ENCODE results near the gene MAST4.

DNA sequence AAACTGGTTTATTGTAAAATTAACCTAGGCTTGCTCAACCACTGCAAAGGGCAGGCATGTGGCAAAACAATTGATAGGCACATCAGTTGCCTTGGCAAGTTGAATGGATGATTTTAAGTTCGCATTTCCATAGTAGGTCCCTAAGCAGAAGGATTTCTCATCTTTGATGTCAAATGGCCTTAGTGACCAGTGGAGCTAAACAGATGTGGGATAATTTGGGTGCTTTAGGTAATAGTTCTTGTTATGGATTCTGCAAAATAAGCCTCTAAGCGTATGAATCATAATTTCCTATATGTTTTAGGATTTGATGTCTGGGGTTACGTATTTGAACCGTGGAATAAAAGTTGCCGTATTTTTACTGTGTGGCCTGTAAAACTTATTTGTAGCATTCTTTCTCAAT lies 418.0 kb downstream of the MAST4 start:
- no peak for TF ChIP-seq KLF16 (tag by site-specific recombination; IDR thresholded peaks at IDR 0.05)
- no peak for TF ChIP-seq ZFP37 (tag by site-specific recombination; IDR thresholded peaks at IDR 0.05)
- TF ChIP-seq ZNF561 (tag by site-specific recombination; IDR thresholded peaks at IDR 0.05; ENCODE audit: borderline replicate concordance) = no peak
- TF ChIP-seq, protein P1, sequence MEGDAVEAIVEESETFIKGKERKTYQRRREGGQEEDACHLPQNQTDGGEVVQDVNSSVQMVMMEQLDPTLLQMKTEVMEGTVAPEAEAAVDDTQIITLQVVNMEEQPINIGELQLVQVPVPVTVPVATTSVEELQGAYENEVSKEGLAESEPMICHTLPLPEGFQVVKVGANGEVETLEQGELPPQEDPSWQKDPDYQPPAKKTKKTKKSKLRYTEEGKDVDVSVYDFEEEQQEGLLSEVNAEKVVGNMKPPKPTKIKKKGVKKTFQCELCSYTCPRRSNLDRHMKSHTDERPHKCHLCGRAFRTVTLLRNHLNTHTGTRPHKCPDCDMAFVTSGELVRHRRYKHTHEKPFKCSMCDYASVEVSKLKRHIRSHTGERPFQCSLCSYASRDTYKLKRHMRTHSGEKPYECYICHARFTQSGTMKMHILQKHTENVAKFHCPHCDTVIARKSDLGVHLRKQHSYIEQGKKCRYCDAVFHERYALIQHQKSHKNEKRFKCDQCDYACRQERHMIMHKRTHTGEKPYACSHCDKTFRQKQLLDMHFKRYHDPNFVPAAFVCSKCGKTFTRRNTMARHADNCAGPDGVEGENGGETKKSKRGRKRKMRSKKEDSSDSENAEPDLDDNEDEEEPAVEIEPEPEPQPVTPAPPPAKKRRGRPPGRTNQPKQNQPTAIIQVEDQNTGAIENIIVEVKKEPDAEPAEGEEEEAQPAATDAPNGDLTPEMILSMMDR (tag by site-specific recombination; IDR thresholded peaks at IDR 0.05) = no peak
- TF ChIP-seq ZBTB8A (tag by site-specific recombination; IDR thresholded peaks at IDR 0.05) = no peak
- TF ChIP-seq, protein P2, sequence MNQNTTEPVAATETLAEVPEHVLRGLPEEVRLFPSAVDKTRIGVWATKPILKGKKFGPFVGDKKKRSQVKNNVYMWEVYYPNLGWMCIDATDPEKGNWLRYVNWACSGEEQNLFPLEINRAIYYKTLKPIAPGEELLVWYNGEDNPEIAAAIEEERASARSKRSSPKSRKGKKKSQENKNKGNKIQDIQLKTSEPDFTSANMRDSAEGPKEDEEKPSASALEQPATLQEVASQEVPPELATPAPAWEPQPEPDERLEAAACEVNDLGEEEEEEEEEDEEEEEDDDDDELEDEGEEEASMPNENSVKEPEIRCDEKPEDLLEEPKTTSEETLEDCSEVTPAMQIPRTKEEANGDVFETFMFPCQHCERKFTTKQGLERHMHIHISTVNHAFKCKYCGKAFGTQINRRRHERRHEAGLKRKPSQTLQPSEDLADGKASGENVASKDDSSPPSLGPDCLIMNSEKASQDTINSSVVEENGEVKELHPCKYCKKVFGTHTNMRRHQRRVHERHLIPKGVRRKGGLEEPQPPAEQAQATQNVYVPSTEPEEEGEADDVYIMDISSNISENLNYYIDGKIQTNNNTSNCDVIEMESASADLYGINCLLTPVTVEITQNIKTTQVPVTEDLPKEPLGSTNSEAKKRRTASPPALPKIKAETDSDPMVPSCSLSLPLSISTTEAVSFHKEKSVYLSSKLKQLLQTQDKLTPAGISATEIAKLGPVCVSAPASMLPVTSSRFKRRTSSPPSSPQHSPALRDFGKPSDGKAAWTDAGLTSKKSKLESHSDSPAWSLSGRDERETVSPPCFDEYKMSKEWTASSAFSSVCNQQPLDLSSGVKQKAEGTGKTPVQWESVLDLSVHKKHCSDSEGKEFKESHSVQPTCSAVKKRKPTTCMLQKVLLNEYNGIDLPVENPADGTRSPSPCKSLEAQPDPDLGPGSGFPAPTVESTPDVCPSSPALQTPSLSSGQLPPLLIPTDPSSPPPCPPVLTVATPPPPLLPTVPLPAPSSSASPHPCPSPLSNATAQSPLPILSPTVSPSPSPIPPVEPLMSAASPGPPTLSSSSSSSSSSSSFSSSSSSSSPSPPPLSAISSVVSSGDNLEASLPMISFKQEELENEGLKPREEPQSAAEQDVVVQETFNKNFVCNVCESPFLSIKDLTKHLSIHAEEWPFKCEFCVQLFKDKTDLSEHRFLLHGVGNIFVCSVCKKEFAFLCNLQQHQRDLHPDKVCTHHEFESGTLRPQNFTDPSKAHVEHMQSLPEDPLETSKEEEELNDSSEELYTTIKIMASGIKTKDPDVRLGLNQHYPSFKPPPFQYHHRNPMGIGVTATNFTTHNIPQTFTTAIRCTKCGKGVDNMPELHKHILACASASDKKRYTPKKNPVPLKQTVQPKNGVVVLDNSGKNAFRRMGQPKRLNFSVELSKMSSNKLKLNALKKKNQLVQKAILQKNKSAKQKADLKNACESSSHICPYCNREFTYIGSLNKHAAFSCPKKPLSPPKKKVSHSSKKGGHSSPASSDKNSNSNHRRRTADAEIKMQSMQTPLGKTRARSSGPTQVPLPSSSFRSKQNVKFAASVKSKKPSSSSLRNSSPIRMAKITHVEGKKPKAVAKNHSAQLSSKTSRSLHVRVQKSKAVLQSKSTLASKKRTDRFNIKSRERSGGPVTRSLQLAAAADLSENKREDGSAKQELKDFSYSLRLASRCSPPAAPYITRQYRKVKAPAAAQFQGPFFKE (tag by site-specific recombination; IDR thresholded peaks at IDR 0.05; ENCODE audit: borderline replicate concordance) = no peak
- no peak for TF ChIP-seq YY1 (tag by site-specific recombination; IDR thresholded peaks at IDR 0.05)
- TF ChIP-seq, protein P3, sequence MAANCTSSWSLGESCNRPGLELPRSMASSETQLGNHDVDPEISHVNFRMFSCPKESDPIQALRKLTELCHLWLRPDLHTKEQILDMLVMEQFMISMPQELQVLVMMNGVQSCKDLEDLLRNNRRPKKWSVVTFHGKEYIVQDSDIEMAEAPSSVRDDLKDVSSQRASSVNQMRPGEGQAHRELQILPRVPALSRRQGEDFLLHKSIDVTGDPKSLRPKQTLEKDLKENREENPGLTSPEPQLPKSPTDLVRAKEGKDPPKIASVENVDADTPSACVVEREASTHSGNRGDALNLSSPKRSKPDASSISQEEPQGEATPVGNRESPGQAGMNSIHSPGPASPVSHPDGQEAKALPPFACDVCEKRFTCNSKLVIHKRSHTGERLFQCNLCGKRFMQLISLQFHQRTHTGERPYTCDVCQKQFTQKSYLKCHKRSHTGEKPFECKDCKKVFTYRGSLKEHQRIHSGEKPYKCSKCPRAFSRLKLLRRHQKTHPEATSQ (tag by site-specific recombination; IDR thresholded peaks at IDR 0.05) = no peak
- TF ChIP-seq, protein P4, sequence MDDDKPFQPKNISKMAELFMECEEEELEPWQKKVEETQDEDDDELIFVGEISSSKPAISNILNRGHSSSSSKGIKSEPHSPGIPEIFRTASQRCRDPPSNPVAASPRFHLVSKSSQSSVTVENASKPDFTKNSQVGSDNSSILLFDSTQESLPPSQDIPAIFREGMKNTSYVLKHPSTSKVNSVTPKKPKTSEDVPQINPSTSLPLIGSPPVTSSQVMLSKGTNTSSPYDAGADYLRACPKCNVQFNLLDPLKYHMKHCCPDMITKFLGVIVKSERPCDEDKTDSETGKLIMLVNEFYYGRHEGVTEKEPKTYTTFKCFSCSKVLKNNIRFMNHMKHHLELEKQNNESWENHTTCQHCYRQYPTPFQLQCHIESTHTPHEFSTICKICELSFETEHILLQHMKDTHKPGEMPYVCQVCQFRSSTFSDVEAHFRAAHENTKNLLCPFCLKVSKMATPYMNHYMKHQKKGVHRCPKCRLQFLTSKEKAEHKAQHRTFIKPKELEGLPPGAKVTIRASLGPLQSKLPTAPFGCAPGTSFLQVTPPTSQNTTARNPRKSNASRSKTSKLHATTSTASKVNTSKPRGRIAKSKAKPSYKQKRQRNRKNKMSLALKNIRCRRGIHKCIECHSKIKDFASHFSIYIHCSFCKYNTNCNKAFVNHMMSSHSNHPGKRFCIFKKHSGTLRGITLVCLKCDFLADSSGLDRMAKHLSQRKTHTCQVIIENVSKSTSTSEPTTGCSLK (tag by site-specific recombination; IDR thresholded peaks at IDR 0.05) = no peak
- TF ChIP-seq ZBTB17 (tag by site-specific recombination; IDR thresholded peaks at IDR 0.05) = no peak
- TF ChIP-seq ZNF555 (tag by site-specific recombination; conservative IDR thresholded peaks at IDR 0.05) = no peak
- TF ChIP-seq ZNF121 (tag by site-specific recombination; IDR thresholded peaks at IDR 0.05) = no peak
- TF ChIP-seq ZNF266 (tag by site-specific recombination; IDR thresholded peaks at IDR 0.05; ENCODE audit: low read depth) = no peak
